Right atrium auricular region (tissue), 2 donors: Measurements from ENCODE around the gene TNIP2. TPM values are rescaled to one million over a fixed set of nuclear protein-coding genes. Genes with fewer than 3 reads are reported as not detected.
"Not testable (repeated sequence)": the region's sequence is repeated elsewhere in the genome, so short reads cannot be mapped to it uniquely, and the experiment has no call there.

Experiments used
- DNase-seq: peaks from one replicate; pipeline ENCODE4 v3.0.0-alpha.2; 2019; ENCODE audit warnings: low spot score
- H3K27ac ChIP-seq, 2 donors: fragments of 200-600 bp; sonication (generic); 1 replicate in 1 of 2; 2 replicates in 1 of 2; pipeline ENCODE4 v1.5.1; 2016 to 2019
- H3K27me3 ChIP-seq, 2 donors: fragments of 200-600 bp; sonication (generic); one replicate each; pipeline versions ENCODE4 v1.5.1 to v1.6.0; 2017 to 2019
- H3K36me3 ChIP-seq: fragments of 200-600 bp; sonication (generic); one replicate; pipeline ENCODE4 v1.5.1; 2016
- H3K4me1 ChIP-seq, 2 donors: fragments of 200-600 bp; sonication (generic); one replicate each; pipeline versions ENCODE4 v1.5.1 to v1.6.0; 2017 to 2019
- H3K4me3 ChIP-seq, 2 donors: fragments of 200-600 bp; sonication (generic); 1 replicate in 1 of 2; 2 replicates in 1 of 2; pipeline ENCODE4 v1.5.1; 2017 to 2019; ENCODE audit warnings: mild to moderate bottlenecking in 1 of 2, moderate library complexity in 1 of 2
- H3K9me3 ChIP-seq, 2 donors: fragments of 200-600 bp; sonication (generic); one replicate each; pipeline ENCODE4 v1.5.1; 2019
- total RNA-seq, 2 donors: library from RNA; depleted of rRNA; stranded (reverse); fragments of >200 nt; gene quantifications; one replicate each; pipeline ENCODE4 v1.1.0, GENCODE V29; 2016
- TF ChIP-seq, protein P1 (sequence below), 2 donors: fragments of 200-600 bp; sonication (generic); IDR thresholded peaks; one replicate each; pipeline ENCODE4 v1.5.1; 2019; ENCODE audit warnings: antibody characterized with exemption in 2 of 2

The TNIP2 gene
- total RNA-seq, 2 donors from 2014 or later = 28.0 to 45.8 TPM

DNA sequence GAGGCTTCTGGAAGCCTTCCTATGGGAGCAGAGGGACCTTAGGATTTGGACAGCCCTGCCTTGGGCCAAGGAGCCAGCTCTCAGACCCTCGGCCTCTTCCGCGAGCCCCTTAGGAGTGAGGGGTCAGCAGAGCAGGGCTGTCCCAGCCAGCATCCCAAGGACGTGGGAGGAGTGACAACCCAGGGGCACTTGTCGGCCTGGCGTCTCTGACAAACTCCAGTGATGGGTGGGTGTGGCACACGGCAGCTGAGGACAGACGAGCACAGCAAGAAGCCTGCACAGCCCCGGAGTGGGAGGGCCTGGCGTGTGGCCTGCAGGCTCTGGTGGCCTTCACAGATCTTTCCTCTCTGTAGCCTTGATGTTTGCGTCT is 11.6 kb upstream of the TNIP2 start:
- no peaks in the 10 kb centered on the region for H3K27me3 ChIP-seq
- H3K4me3 ChIP-seq = no peak overlapping the region
- peaks cover 0 to 21% of the 10 kb centered on the region in 2 donors for H3K4me1 ChIP-seq
- no peaks in the 10 kb centered on the region for H3K9me3 ChIP-seq
- no peak for DNase-seq
- peak overlapping the region in 1 of 2 donors; percentile 29 for H3K27ac ChIP-seq
- no peaks in the 10 kb centered on the region for H3K36me3 ChIP-seq
- TF ChIP-seq, protein P1, sequence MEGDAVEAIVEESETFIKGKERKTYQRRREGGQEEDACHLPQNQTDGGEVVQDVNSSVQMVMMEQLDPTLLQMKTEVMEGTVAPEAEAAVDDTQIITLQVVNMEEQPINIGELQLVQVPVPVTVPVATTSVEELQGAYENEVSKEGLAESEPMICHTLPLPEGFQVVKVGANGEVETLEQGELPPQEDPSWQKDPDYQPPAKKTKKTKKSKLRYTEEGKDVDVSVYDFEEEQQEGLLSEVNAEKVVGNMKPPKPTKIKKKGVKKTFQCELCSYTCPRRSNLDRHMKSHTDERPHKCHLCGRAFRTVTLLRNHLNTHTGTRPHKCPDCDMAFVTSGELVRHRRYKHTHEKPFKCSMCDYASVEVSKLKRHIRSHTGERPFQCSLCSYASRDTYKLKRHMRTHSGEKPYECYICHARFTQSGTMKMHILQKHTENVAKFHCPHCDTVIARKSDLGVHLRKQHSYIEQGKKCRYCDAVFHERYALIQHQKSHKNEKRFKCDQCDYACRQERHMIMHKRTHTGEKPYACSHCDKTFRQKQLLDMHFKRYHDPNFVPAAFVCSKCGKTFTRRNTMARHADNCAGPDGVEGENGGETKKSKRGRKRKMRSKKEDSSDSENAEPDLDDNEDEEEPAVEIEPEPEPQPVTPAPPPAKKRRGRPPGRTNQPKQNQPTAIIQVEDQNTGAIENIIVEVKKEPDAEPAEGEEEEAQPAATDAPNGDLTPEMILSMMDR (IDR thresholded peaks at IDR 0.05) = no peak

DNA sequence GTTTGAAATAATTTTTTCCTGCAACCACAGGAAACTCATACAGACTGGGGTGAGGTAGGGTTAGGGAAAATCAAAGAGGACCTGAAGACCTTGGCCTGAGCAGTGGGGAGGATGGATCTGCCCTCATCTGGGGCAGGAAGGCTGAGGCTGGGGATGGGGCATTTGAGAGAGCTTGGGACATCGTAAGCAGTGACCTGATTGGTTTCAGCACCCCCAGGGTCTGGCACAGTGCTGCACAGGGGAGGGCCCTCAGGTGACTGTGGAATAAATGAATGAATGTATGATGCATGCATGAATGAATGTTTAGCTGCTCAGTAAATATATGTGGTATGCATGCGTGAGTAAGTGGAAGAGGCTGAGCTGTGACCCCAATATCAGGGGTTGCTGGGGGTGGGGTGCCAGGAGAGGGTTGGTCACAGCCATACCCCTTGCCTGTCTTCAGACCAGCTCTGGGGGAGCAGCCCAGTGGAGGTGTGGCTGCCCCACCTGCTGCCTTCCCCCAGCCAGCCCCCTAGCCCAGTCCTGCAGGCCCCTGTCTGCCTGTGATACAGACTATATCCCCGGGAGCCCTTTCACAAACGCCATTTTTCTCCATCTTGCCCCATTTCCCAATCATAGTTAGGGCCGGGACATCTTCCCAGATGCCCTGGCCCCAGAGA is 11.0 kb upstream of the TNIP2 start:
- peaks cover 0 to 21% of the 10 kb centered on the region in 2 donors for H3K4me1 ChIP-seq
- H3K4me3 ChIP-seq = no peak overlapping the region
- DNase-seq = no peak
- H3K36me3 ChIP-seq = no peaks in the 10 kb centered on the region
- TF ChIP-seq, protein P1 (IDR thresholded peaks at IDR 0.05) = no peak
- peak overlapping the region in 1 of 2 donors; percentile 29 for H3K27ac ChIP-seq
- H3K27me3 ChIP-seq = no peaks in the 10 kb centered on the region
- no peaks in the 10 kb centered on the region for H3K9me3 ChIP-seq

DNA sequence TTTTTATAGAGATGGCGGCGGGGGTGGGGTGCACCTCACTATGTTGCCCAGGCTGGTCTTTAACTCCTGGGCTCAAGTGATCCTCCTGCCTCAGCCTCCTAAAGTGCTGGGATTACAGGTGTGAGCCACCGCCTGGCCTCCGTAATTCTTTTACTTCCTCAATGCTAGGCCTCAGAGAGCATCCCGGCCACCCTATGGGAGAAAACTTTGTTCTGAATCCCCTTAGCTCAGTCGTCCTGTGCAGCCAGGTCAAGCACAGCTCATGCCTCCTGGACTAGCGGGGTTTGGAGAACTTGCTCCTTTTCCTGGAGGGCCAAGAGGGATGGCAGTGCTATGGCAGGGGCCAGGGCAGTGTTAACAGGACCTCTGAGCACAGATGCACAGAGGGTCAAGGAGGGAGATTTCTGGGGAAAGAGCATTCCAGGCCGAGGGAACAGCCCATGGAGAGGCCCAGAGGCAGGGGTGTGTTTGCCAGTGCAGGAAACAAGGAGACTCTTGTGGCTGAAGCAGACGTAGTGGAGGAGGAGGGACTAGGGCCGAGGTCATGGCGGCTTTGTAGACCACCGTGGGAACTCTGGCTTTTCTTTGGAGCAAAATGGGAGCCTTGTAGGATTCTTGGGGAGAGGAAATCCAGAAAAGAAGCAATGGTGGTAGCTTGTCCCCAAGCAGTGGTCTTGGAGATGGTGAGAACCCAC is 9.8 kb upstream of the TNIP2 start:
- no peaks in the 10 kb centered on the region for H3K9me3 ChIP-seq
- H3K27me3 ChIP-seq = no peaks in the 10 kb centered on the region
- no peaks in the 10 kb centered on the region for H3K36me3 ChIP-seq
- H3K27ac ChIP-seq = no peak overlapping the region
- peaks cover 0 to 21% of the 10 kb centered on the region in 2 donors for H3K4me1 ChIP-seq
- DNase-seq = no peak
- TF ChIP-seq, protein P1 (IDR thresholded peaks at IDR 0.05) = no peak
- H3K4me3 ChIP-seq = no peak overlapping the region

DNA sequence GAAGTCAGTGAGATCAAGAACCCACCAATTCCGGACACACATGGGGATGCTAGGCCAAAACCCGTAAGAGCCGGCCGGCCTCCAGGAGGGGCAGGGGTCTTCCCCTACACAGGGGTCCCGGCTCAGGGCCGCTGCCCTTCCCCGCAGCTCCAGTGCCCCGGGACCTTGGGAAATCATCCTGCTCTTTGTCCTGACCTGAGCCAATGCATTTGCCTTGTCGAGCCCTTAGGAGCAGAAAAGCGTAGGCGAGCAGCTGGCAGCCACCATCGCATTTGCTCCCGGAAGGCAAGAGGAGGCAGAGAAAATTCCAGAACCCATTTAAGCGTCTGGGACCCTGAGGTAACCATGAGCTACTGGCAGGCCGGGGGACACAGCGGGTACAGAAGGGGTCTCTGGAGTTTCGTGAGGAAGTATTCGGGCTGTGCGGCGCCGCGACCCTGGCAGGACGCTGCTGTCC is 7.4 kb upstream of the TNIP2 start:
- peaks cover 0 to 16% of the 10 kb centered on the region in 2 donors for H3K4me1 ChIP-seq
- no peaks in the 10 kb centered on the region for H3K9me3 ChIP-seq
- H3K27ac ChIP-seq = peak overlapping the region; percentile 63 to 67
- DNase-seq = no peak
- no peaks in the 10 kb centered on the region for H3K36me3 ChIP-seq
- H3K27me3 ChIP-seq = no peaks in the 10 kb centered on the region
- TF ChIP-seq, protein P1 (IDR thresholded peaks at IDR 0.05) = no peak
- peak overlapping the region; percentile 42 to 48 for H3K4me3 ChIP-seq

DNA sequence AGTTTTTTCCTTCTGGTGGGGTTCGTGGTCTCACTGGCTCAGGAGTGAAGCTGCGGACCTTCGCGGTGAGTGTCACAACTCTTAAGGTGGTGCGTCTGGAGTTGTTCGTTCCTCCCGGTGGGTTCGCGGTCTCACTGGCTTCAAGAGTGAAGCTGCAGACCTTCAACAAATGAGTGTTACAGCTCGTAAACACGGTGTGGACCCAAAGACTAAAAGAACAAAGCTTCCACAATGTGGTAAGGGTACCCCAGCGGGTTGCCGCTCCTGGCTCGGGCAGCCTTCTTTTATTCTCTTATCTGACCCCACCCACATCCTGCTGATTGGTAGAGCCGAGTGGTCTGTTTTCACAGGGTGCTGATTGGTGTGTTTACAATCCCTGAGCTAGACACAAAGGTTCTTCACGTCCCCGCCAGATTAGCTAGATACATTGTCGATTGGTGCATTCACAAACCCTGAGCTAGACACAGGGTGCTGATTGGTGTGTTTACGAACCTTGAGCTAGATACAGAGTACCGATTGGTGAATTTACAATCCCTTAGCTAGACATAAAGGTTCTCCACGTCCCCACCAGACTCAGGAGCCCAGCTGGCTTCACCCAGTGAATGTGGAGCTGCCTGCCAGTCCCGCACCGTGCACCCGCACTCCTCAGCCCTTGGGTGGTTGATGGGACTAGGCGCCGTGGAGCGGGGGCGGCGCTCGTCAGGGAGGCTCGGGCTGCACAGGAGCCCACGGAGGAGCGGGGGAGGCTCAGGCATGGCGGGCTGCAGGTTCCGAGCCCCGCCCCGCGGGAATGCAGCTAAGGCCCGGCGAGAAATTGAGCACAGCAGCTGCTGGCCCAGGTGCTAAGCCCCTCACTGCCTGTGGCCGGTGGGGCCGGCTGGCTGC is 6.6 kb upstream of the TNIP2 start:
- not testable (repeated sequence) for H3K27ac ChIP-seq, H3K27me3 ChIP-seq, H3K36me3 ChIP-seq, H3K9me3 ChIP-seq, DNase-seq, H3K4me3 ChIP-seq
- peaks cover 0 to 10% of the 10 kb centered on the region in 2 donors for H3K4me1 ChIP-seq

DNA sequence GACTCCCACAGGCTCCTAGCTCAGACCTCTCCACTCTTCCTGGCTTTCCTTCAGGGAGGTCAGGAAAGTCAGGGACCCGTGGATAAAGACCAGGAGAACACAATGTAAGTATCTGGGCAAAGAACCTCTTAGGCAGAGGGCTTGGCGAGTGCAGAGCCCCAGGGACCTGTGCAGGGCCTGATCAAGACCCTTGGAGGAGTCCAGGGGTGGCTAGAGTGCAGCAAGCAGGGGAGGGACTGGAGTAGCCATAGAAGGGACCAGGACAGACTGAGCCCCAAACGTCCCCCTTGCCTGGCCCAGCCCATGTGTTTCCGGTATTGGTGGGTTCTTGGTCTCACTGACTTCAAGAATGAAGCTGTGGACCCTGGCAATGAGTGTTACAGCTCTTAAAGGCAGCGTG is 5.9 kb upstream of the TNIP2 start:
- Histone ChIP-seq H3K27me3 (no peaks in the 10 kb centered on the region), H3K4me1 (peaks cover 0 to 4% of the 10 kb centered on the region in 2 donors), H3K9me3 (no peaks in the 10 kb centered on the region), H3K27ac (no peak overlapping the region), H3K4me3 (no peak overlapping the region), H3K36me3 (no peaks in the 10 kb centered on the region)
- DNase-seq = no peak
- TF ChIP-seq, protein P1 (IDR thresholded peaks at IDR 0.05) = no peak
